ENCODE results near the gene ACSL1.

The ACSL1 gene

GRCh38 chr4:184706453-184706852, 119.3 kb downstream of the ACSL1 start:
- DNase-seq (ENCODE audit: extremely low read depth, low read depth), result no peak
- TF ChIP-seq CTCF (IDR thresholded peaks at IDR 0.05; ENCODE audit: low read depth, low read length, missing control alignments), result no peak
- H3K4me3 ChIP-seq (replicated peaks; ENCODE audit: low read depth, low read length), result no peak overlapping the region

GRCh38 chr4:184705692-184706091, 120.1 kb downstream of the ACSL1 start:
- H3K4me3 ChIP-seq (replicated peaks; ENCODE audit: low read depth, low read length), result no peak overlapping the region
- TF ChIP-seq CTCF (IDR thresholded peaks at IDR 0.05; ENCODE audit: low read depth, low read length, missing control alignments), result no peak
- DNase-seq (ENCODE audit: extremely low read depth, low read depth), result no peak

All from HFF-Myc (cell line).